ENCODE measurements around the gene ASPRV1. TPM values are rescaled to one million over a fixed set of nuclear protein-coding genes. Genes with fewer than 3 reads are reported as not detected.

ASPRV1 gene
- total and polyA plus RNA-seq, 2 donors from 2014 or later = 1.6 to 2.1 TPM

DNA sequence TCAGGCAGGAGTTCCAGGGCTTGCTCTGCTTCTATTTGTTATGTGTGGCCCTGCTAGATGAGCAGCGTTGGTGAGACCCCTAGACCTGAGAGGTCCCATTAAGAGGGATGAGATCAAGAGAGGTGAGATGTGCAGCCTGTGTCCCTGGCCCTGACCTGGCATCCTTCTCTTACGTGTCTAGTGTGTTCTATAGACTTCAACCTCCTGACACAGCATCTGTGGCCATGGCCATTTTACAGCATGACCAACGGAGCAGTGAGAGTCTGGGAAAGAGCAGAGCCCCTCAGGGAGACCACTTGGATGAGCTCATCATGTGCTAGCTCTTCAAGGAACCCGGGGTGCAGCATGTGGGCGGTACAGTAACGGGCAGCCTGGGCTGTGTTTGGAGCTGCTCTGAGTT is 32.7 kb upstream of the ASPRV1 start:
- TF ChIP-seq, protein P1, sequence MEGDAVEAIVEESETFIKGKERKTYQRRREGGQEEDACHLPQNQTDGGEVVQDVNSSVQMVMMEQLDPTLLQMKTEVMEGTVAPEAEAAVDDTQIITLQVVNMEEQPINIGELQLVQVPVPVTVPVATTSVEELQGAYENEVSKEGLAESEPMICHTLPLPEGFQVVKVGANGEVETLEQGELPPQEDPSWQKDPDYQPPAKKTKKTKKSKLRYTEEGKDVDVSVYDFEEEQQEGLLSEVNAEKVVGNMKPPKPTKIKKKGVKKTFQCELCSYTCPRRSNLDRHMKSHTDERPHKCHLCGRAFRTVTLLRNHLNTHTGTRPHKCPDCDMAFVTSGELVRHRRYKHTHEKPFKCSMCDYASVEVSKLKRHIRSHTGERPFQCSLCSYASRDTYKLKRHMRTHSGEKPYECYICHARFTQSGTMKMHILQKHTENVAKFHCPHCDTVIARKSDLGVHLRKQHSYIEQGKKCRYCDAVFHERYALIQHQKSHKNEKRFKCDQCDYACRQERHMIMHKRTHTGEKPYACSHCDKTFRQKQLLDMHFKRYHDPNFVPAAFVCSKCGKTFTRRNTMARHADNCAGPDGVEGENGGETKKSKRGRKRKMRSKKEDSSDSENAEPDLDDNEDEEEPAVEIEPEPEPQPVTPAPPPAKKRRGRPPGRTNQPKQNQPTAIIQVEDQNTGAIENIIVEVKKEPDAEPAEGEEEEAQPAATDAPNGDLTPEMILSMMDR (IDR thresholded peaks at IDR 0.05; ENCODE audit: borderline replicate concordance, extremely low read depth, insufficient read depth) = no peak
- H3K36me3 ChIP-seq (ENCODE audit: control insufficient read depth in 2 of 3, insufficient read depth in 3 of 3, low read length in 3 of 3) = peaks cover 0 to 3% (median 0%) of the 10 kb centered on the region in 3 donors
- no peaks in the 10 kb centered on the region for H3K4me1 ChIP-seq (ENCODE audit: control insufficient read depth in 2 of 3, insufficient read depth in 2 of 3, low read depth in 1 of 3, low read length in 3 of 3)
- H3K9me3 ChIP-seq (ENCODE audit: control insufficient read depth in 2 of 3, insufficient read depth in 1 of 3, low read length in 3 of 3) = no peaks in the 10 kb centered on the region
- no peaks in the 10 kb centered on the region for H3K27me3 ChIP-seq (ENCODE audit: control insufficient read depth, insufficient read depth, low read length)
- no peak overlapping the region for H3K27ac ChIP-seq (ENCODE audit: low read depth in 2 of 2, low read length in 2 of 2)
- H3K4me3 ChIP-seq (ENCODE audit: low read length in 3 of 3) = no peak overlapping the region
- DNase-seq = peak in 1 of 5 donors; percentile 25
- no peak overlapping the region for H3K9ac ChIP-seq (ENCODE audit: low read length in 3 of 3)
- intact Hi-C loops (cut with DNase I) = no loop called here
- no peak for FAIRE-seq

DNA sequence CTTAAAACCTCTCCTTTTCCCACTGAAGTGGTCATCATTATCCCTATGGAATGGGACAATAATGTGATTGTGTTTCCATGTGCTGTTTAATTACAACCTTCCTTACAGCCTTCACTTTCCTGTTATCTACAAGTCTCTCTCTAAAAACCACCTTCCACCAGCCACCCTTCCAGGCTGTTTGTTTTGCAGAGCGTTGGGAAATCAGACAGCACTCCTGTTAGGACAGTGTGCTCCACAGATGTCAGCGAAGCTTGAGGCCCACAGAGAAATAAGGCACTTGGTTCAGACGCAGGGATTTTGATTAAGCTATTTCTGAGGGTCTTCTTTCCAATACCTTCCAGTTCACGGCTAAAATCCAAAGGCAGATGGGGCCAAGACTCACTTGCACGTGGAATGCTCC is 32.3 kb upstream of the ASPRV1 start:
- no peaks in the 10 kb centered on the region for H3K9me3 ChIP-seq (ENCODE audit: control insufficient read depth in 2 of 3, insufficient read depth in 1 of 3, low read length in 3 of 3)
- FAIRE-seq (no peak), DNase-seq (peak in 1 of 5 donors; percentile 3)
- H3K9ac ChIP-seq (ENCODE audit: low read length in 3 of 3) = no peak overlapping the region
- H3K4me1 ChIP-seq (ENCODE audit: control insufficient read depth in 2 of 3, insufficient read depth in 2 of 3, low read depth in 1 of 3, low read length in 3 of 3) = no peaks in the 10 kb centered on the region
- H3K27ac ChIP-seq (ENCODE audit: low read depth in 2 of 2, low read length in 2 of 2) = no peak overlapping the region
- TF ChIP-seq, protein P1 (IDR thresholded peaks at IDR 0.05; ENCODE audit: borderline replicate concordance, extremely low read depth, insufficient read depth) = no peak
- H3K36me3 ChIP-seq (ENCODE audit: control insufficient read depth in 2 of 3, insufficient read depth in 3 of 3, low read length in 3 of 3) = peaks cover 0 to 3% (median 0%) of the 10 kb centered on the region in 3 donors
- no peaks in the 10 kb centered on the region for H3K27me3 ChIP-seq (ENCODE audit: control insufficient read depth, insufficient read depth, low read length)
- no peak overlapping the region for H3K4me3 ChIP-seq (ENCODE audit: low read length in 3 of 3)
- intact Hi-C loops (cut with DNase I) = no loop called here

GRCh38 chr2:69993048-69993565 is 31.7 kb upstream of the ASPRV1 start:
- Histone ChIP-seq H3K27ac (ENCODE audit: low read depth in 2 of 2, low read length in 2 of 2) (no peak overlapping the region), H3K36me3 (ENCODE audit: control insufficient read depth in 2 of 3, insufficient read depth in 3 of 3, low read length in 3 of 3) (peaks cover 0 to 3% (median 0%) of the 10 kb centered on the region in 3 donors), H3K4me1 (ENCODE audit: control insufficient read depth in 2 of 3, insufficient read depth in 2 of 3, low read depth in 1 of 3, low read length in 3 of 3) (no peaks in the 10 kb centered on the region), H3K9me3 (ENCODE audit: control insufficient read depth in 2 of 3, insufficient read depth in 1 of 3, low read length in 3 of 3) (no peaks in the 10 kb centered on the region), H3K4me3 (ENCODE audit: low read length in 3 of 3) (no peak overlapping the region), H3K27me3 (ENCODE audit: control insufficient read depth, insufficient read depth, low read length) (no peaks in the 10 kb centered on the region), H3K9ac (ENCODE audit: low read length in 3 of 3) (no peak overlapping the region)
- FAIRE-seq (no peak), DNase-seq (peak in 1 of 5 donors; percentile 32)
- intact Hi-C loops (cut with DNase I) = no loop called here
- TF ChIP-seq, protein P1 (IDR thresholded peaks at IDR 0.05; ENCODE audit: borderline replicate concordance, extremely low read depth, insufficient read depth) = no peak
